Uterus (tissue), 2 donors: ENCODE results near the gene AQP6.

Experiments used
- POLR2A ChIP-seq, 2 donors: fragments of 450-650 bp; IDR thresholded peaks; one replicate each; pipeline ENCODE4 v1.6.1; 2016; ENCODE audit warnings: antibody characterized with exemption in 2 of 2, mild to moderate bottlenecking in 1 of 2, moderate library complexity in 1 of 2
- TF ChIP-seq, protein P1 (sequence below), 4 experiments: fragments of 200-600 bp in 2 of 4; fragments of 450-650 bp in 2 of 4; sonication (generic) in 2 of 4; IDR thresholded peaks; one replicate each; pipeline ENCODE4 v1.5.1; 2016 to 2019; ENCODE audit warnings: antibody characterized with exemption in 4 of 4, mild to moderate bottlenecking in 2 of 4, moderate library complexity in 1 of 4

DNA sequence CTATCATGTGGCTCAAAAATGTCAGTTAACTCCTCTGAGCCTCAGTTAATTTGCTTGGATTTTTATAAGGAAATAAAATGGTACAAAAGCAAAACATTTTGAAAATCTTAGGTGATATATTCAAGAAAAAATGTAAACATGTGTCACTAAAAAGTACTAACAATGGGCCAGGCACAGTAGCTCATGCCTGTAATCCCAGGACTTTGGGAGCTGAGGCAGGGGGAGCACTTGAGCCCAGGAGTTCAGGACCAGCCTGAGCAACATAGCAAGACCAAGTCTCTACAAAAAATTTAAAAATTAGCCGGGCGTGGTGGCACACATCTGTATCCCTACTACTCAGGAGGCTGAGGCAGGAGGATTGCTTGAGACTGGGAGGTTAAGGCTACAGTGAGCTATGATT, 25.7 kb downstream of the AQP6 start:
- TF ChIP-seq, protein P1, sequence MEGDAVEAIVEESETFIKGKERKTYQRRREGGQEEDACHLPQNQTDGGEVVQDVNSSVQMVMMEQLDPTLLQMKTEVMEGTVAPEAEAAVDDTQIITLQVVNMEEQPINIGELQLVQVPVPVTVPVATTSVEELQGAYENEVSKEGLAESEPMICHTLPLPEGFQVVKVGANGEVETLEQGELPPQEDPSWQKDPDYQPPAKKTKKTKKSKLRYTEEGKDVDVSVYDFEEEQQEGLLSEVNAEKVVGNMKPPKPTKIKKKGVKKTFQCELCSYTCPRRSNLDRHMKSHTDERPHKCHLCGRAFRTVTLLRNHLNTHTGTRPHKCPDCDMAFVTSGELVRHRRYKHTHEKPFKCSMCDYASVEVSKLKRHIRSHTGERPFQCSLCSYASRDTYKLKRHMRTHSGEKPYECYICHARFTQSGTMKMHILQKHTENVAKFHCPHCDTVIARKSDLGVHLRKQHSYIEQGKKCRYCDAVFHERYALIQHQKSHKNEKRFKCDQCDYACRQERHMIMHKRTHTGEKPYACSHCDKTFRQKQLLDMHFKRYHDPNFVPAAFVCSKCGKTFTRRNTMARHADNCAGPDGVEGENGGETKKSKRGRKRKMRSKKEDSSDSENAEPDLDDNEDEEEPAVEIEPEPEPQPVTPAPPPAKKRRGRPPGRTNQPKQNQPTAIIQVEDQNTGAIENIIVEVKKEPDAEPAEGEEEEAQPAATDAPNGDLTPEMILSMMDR (IDR thresholded peaks at IDR 0.05), result no peak
- TF ChIP-seq POLR2A (IDR thresholded peaks at IDR 0.05), result no peak
